ENCODE data around the gene TMPRSS13.
"Not testable (repeated sequence)": the region's sequence is repeated elsewhere in the genome, so short reads cannot be mapped to it uniquely, and the experiment has no call there.

Gene TMPRSS13

DNA sequence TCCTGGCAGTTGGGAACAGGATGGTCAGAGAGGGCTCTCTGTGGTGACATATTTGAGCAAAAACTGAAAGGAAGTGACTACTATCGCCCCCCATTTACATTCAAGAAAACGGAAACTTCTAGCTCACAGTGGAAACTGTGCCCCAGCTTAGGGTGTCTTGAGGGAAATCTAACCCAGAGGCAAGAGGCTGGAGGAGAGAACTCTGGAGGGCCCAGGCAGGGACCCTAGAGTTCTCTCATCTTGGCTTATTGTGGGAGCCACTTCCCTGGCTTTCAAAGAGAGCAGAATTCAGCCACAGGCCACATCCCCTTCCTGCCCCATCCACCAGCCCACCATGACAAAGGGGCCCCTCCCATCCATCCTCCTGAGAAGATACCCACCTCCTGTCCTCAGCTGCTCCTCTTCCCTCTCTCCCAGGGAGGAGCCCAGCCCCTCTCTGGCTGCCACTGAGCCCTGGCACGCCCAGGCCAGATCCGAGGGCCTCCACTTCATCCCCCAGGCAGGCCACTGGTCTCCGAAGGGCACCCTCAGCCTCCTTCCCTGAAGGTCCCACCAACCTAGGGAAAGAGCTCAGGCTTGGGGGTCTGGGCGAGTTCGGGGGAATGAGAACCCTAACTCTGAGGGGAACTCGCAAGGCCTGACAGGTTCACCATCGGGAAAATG is 1.6 kb upstream of the TMPRSS13 start:
- DNase-seq (ENCODE audit: low read depth in 2 of 2), result no peak

DNA sequence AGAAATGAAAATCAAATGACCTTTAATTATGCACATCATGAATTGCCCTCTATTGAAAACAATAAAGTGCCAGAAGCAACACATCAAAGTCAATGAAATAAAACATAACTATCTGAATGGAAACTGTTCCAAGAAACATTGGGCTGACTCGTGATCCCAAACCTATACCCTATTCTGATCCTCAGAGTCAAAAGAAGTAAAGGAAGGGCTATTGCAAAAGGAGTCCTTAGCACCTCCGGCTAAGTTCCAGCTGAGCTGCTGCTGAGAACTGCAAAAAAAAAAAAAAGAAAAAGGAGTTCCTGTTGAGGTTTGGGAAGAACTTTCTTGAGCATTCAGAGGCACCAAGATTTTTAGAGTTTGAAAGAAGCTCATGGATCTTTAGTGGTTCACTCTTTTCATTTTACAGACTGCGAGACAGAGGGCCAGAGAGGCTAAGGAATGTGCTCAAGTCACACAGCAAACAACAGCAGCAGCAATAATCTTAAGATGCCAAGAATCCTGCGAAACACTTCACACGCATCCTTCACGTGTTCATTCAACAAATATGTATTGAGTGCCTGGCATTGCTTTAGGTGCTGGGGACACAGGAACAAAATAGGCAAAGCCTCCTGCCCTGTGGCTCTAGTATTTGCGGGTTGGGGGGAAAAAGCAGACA is 841 bp upstream of the TMPRSS13 start:
- no peak for DNase-seq (ENCODE audit: low read depth in 2 of 2)

DNA sequence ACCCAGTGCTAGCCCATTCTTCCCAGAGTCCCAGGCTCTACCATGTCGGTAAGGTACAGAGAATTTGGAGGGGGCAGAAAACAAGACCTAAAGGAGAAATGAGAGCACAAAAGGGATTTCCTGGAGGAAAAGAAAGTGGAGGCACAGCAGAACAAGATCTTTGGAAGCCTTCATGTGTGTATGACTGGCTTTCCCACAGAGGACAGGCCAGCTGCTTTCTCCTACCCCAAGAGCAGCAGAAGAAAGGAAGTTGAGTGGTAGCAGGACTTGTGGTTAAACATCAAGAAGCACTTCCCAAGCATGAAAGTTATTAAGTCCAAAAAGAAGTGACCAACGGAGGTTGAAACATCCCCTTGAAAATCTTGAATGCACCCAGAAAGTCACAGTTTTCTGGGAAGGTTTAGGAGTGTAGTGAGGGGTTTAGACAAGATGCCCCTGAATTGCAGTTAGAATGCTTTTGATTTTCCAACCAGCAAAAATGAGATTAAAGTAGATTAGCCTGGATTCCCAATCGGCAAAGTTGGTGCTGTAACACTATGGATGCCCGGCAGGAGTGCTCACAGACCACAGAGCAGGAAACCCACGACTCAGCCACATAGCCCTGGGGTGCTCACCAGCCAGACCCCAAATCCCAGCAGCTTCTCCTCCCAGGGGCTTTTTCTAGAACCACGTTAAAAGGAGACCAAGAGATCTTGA is 608 bp downstream of the TMPRSS13 start:
- no peak for DNase-seq (ENCODE audit: low read depth in 2 of 2)

DNA sequence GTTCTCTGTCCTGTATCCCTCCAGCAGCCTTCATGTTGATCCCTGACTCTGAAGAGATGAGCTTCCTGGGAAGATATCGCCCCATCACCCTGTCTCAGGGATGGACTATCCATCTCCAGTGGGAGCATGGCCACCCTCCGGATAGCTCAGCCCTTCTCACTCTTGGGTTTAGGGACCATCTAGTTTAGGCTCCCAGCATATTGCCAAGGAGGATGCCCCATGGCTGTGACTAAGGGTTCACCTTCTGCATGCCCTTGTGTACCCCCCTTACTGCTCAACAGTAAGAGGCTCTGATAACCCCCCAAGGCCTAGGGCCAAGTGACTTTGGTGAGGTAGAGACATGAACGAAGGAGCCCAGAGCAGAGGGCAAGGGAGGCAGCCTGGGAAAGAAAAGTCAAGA is 1.3 kb downstream of the TMPRSS13 start:
- DNase-seq (ENCODE audit: low read depth in 2 of 2), result no peak

DNA sequence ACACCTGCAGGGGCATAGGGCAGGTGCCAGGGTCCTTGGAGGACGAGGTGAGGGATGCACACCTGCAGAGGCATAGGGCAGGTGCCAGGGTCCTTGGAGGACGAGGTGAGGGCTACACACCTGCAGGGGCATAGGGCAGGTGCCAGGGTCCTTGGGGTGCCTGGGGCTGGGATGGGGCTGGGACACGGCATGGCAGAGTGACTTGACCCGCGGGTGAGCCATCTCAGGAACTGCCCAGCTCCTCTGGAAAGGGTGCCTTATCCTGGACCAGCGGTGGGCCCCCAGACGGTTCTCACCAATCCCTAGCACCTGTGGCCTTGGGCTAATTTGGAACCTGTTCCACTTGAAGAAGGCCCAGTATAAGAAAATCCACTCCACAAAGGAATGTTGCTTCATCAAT is 3.0 kb downstream of the TMPRSS13 start:
- DNase-seq (ENCODE audit: low read depth in 2 of 2), result not testable (repeated sequence)

DNA sequence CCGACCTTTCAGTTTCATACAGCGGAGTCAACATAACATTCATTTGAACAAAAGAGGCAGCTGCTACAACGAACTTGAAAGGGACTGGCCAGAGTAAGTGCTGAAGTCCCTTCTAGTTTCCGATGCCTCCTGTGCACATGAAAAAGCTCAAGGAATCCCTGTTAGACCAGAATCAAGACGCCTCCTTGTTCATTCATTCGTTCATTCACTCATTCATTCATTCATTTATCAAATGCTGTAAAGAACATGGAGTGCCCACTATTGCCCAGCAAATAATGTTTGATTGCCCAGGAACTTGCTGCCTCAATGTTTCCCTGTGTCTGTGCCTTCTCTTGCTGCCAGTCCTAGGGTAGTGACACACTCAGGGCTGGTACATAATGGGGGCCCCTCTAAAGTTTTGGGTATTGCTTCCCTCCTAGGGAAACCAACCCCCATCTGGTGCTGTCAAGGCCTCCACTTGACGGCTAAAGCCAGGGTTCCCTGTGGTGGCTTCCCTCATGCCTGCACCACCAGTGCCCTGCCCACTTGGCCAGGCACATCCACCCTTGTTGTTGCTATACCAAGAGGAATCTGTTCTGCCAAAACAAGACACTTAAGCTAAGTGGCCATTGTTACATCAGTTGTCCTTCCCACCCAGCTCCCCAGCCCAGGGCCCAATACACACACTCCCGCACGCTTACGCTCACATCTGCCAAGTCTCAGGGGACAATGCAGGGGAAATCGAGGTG is 3.8 kb downstream of the TMPRSS13 start:
- DNase-seq (ENCODE audit: low read depth in 2 of 2), result no peak

DNA sequence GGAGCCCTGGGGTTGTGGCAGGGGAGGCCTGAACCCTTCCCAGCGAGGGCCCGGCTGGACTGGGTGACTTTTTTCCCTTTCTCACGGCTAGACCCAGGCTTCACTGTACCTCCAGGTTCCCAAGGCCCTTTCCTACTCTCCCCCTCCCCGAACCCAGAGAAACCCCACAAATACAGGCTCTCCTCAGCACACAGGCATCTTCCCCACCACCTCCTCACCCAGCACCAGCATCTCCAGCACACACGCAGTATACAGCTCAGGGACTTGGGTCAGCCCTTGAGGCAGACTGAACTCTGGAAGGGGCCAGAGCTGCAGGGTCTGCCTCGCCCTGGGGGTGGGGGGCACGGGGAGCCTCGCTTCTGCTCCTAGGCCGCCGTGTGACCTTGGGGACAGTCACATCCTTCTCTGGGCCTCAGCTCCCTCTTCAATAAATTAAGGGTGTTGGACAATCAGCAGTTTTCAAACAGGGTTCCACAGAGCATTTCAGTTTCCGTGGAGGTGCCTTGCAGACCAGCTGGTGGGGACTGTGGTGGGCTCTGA is 4.5 kb downstream of the TMPRSS13 start:
- DNase-seq (ENCODE audit: low read depth in 2 of 2), result no peak

DNA sequence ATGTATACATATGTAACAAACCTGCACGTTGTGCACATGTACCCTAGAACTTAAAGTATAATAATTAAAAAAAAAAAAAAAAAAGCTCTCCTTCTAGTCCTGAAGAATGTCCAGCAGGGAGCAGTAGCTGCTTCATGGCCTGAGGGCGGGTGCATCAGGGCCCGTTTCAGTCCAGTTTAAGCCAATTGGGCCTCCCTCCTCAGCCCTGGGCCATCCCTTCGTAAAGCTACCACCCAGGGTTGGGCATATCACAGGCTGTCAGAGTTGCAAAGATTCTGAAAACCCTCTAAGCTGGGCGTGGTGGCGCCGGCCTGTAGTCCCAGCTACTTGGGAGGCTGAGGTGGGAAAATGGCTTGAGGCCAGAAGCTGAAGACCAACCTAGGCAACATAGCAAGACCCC is 5.4 kb downstream of the TMPRSS13 start:
- no peak for DNase-seq (ENCODE audit: low read depth in 2 of 2)

DNA sequence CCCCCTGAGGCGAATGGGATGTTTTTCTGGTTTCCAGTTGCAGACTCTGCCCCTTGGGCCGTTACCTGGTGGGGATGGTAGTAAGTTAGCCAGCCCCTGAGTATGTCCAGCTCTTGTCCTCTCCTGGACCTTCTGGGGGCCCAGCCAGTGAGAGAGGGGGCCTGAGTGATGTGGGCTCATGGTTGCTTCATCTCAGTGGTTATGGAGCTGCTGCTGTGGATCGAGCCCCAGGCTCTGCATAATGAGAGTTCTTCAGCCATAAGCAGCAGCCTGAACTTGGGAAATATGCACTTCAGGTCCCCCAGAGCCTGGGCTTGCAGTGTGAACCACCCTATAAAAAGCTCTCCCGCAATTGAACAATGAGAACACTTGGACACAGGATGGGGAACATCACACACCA is 5.9 kb downstream of the TMPRSS13 start:
- no peak for DNase-seq (ENCODE audit: low read depth in 2 of 2)

DNA sequence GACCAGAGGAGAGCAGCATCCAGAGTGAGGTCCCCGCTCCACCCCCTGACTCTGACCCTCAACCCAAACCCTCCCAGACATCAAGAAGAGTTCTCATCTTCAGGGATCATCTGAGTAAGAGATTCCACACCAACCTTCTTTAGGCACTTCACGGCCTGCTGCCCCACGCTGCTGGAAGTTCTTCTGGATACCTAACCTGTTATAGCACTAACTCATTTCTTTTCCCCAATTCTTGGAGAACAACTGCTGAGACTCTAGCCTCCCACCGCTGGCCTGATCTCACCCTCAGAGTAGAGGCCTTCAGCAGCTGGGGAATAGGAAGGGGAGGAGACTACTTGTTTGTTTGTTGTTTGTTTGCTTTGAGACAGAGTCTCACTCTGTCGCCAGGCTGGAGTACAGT is 7.3 kb downstream of the TMPRSS13 start:
- DNase-seq (ENCODE audit: low read depth in 2 of 2), result no peak

DNA sequence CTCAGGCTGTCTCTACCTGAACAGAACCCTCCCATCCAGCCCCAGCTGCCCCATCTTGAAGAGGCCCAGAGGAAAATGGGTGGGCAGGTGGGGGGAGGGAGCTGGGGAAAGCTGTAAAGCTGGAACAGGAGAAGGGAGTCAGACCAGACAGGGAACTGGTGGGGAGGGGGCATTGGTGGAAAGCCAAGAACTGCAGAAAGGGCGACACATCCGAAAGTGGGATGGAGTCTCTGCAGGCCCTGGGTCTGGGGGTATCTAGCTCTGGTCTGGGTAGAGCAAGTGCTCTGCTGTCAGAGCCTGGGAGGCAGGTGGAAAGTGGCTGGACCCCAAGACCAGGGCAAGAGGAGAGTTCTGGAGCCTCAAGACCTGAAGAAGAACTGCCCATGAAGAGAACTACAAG is 7.7 kb downstream of the TMPRSS13 start:
- no peak for DNase-seq (ENCODE audit: low read depth in 2 of 2)

DNA sequence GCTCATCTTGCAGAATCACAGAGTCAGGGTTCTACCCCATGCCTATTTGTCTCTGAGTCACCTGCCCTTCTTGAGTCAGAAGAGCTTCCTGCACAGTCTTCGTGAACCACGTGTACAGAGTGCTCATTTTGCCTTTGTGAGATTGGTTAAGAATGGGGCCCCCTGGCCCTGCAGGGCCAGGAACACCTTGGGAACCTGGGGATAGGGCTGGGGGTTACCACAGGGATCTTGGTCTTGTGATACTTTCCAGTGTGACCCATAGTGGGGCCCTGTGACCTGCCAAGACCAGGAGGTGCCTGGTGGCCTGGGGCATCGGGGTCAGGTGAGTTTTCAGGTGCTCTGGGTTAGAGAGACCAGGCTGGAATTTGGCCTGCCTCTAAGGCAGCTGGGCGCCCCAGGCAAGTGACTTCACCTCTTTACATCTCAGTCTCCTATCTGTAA is 9.4 kb downstream of the TMPRSS13 start:
- no peak for DNase-seq (ENCODE audit: low read depth in 2 of 2)

DNA sequence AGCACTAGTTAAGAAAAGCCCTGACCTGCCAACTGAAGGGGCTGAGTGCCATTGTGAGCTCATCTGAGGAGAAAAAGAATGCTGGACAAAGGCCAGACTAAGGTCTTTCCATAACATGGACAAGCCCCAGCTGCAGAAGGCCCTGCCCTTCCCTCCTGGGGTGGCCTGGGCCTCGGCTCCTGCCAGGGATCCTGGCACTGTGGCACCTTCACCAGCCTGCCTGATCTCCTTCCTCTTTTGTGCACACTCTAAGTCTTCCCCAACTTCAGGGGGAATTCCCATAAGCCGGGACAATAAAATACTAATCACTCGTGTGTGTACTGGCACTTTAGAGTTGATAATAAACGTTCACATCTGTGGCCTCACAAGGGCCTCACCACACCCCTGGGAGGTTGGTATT is 9.9 kb downstream of the TMPRSS13 start:
- DNase-seq (ENCODE audit: low read depth in 2 of 2), result no peak

DNA sequence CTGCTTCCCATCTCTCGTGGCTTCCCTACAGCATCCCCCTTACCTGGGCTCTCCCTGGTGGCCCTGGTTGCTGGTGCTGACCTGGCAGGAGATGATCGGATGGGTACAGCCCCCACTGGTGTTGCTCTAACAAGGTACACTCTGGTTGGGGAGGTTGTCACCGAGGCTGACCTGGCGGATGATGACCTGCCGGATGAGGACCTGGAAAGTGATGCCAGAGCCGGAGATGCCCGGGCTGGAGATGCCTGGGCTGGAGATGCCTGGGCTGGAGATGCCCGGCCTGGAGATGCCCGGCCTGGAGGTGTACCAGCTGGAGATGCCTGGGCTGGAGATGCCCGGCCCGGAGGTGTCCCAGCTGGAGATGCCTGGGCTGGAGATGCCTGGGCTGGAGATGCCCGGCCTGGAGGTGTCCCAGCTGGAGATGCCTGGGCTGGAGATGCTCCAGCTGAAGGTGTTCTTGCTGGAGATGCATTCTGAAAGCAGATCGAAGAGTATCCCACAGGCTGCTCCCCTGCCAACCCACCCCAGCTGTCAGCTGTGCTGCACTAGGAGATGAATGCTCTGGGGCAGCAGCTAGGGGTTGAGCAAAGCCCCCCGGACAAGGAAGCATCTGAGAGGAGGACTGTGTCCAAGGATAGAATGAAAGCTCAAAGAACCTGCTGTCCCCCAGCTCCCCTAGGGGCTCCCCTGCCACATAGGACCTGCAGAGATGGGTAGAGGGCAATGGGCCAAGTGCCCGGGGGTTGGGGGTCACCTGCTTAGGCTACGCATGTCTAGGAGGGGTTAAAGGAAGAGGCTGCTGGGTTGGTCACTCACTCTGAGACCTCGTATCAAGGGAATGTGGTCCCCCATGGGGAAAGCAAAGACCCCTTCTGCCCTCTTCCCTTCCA is 10.6 kb downstream of the TMPRSS13 start:
- DNase-seq (ENCODE audit: low read depth in 2 of 2), result no peak

DNA sequence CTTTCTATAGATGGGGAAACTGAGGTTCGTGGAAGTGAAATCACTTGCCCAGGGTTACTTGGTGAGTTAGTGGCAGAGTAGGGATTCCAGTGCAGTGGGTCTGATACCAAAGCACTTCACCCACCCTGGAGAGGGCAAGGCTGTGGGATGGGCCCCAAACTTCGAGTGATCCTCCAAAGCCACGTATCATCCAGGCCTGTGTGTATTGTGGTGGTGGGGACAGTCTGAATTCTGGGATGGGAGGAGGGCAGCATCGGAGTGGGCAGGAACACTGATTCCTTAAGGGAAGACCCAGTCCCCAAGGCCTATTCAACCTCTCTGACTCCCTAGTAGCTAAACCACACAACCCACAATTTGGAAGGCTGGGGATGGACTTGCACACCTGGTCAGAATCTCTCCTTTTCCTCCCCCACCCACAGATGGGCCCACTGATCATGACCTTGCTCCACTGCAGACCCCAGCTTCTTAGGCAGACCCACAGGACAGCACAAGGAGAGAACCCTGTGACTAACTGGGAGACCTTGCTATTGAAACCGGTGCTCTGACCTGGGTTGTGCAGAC is 11.5 kb downstream of the TMPRSS13 start:
- DNase-seq (ENCODE audit: low read depth in 2 of 2), result no peak

DNA sequence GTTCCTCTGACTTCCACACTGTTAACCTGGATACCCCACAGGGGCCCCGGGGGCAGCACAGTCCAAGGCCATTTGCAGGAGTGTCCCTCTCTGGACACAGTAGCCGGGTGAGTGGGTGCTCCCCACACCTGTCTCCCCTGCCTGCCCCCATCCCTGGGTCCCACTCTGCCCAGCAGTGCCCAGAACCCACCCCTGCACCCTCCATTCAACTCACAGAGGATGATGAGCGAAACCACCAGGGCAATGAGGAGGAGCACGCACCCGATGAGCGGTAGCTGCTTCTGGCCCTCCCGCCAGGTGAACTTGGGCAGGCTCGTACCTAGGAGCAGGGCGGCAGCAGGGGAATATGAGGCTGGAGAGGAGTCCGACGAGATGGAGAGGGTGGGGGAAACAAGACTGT is 12.2 kb downstream of the TMPRSS13 start:
- no peak for DNase-seq (ENCODE audit: low read depth in 2 of 2)

DNA sequence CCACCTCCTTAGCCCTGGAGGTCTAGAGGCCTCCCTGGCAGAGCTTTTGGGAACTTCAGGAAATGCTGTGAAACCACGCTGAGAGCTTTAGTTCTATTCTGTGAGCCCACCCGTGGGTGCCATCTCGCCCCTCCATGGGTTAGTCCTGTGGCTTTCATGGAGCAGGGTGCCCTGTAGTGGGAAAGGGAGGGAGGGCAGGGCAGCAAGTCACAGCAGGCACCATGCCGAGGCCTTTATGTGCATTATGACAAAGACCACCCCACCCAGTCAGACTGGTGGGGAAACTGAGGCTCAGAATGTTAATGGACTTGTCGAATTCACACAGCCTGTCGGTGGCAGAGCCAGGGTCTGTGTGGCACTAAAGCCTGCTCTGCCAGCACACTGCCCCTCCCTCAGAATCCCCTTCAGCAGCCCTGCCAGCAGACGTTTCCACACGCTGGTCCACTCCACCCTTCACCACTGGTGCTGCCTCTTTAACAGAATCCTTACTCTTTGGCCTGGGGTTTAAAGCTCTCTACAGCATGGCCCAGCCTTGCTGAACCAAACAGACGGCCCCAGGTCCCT is 13.4 kb downstream of the TMPRSS13 start:
- no peak for DNase-seq (ENCODE audit: low read depth in 2 of 2)

DNA sequence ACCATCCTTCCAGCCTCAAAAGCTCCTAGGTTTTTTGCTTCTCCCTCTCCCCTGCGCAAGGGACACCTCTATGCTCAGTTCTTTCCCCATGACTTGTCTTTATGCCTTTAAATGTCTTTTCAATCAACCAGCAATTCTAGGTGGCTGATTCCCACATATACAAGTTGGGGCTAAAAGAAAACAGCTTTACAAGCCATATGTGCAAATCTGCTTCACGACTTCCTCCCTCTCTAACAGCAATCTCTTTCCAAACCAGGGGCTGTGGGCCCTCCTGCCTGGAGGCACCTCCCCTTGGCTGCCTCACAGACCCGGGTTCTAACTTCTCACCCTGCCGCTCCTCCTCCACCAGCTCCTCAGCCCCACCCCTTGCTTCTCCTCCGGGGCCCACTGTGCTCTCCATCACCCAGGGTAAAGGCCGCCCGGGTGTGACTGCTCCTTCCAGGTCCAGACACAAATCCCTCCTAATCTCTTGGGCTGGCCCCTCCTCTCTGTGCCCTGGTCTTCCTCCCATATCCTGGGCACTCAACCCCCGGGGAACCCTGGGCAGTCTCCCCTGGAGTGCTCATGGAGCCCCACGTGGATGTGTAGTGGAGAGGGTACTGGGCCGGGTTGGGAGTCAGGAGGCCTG is 14.1 kb downstream of the TMPRSS13 start:
- no peak for DNase-seq (ENCODE audit: low read depth in 2 of 2)

DNA sequence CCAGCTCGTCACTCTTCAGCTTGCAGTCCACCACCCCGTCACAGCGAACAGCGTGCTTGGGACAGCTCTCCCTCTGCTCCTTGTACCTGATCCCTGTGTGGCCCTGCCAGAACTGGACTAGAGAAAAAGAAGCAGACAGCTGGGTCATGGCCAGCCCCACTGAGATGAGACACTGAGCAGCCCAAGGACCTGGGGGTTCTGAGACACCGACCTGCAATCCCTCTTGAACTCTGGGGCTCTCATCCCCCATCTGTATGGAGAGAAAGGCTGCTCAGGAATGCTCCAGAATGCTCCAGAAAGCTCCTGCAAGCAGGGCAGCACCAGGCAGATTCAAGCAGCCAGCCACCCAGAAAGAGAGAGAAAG is 14.8 kb downstream of the TMPRSS13 start:
- no peak for DNase-seq (ENCODE audit: low read depth in 2 of 2)

DNA sequence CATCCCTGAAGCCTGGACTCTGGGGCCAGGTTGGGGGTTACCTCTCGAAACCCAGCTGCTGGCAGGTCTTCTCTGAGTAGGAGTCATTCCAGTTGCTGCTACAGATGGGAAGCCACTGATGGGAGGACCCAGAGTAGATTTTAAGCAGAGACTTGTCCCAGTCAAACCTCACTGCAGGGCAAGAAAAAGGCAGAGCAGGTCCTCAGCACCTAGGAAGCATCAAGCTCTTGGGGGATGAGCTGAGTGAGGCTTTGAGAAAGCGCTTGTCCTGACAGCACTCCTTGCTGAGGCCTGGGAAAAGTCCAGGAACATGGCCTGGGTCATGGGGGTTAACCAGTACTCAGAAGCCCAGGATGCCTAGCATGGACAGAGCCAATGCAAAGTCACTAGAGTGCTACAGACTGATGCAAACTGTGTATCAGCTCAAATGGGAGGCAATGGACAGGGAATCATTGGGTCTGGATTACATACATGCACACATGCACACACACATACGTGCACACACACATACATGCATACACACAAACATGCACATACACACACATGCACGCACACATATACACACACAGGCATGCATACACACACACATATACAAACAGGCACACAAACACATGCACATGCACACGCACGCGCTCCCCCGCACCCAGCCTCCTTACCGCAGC is 15.3 kb downstream of the TMPRSS13 start:
- DNase-seq (ENCODE audit: low read depth in 2 of 2), result no peak
